ENCODE measurements around the gene FBXO40.
A peak's percentile ranks its signal among the peaks of the same experiment; 100 is the strongest.
"Not testable (repeated sequence)": the region's sequence is repeated elsewhere in the genome, so short reads cannot be mapped to it uniquely, and the experiment has no call there.

The FBXO40 gene

DNA sequence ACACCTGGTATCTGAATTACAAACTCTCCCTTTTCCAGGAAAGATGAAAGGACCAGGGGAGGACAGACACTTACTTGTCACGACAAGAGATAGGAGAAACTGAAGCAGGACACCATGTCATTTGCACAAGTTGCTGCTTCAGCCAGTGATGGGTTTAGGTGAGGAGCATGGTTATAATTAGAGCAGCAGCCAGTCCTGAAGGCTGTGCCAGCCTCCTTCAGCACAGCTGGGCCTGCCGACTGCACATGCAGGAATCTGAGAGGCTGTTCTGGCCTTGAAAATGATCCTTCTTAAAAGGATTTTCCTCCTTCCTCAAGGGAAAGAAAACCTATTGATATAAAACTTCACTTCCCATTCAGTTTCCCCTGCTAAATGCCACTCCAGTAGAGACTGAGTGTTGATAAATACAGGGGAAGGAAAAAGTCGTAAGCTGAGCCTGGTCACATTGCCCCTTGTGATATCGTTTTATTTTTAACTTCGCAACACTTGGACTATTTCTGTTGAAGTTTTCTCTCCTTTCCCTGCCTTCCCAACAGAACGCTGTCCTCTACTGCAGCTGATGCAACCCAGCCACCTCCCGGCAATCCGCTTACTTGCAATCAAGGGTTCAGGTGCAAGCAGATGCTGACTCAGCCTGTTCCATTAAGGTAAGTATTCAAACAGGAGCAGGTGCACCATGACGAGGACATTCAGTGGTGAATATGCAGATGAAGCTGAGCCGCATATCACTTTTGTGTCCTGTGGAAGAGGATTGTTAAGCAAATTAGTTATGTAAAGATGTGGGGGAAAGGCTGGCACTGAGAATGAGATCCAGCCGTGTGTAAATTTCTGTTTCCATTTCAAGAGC lies at the start of gene FBXO40:
FBXO40 (plus strand) TSS at position 524 of the 847 bp plus-strand sequence. CDS start 27,197 bp downstream, outside the sequence.
- no peak for DNase-seq

GRCh38 chr3:121545049-121545573 lies 48.1 kb upstream of the FBXO40 start:
- peak; percentile 19 for DNase-seq

DNA sequence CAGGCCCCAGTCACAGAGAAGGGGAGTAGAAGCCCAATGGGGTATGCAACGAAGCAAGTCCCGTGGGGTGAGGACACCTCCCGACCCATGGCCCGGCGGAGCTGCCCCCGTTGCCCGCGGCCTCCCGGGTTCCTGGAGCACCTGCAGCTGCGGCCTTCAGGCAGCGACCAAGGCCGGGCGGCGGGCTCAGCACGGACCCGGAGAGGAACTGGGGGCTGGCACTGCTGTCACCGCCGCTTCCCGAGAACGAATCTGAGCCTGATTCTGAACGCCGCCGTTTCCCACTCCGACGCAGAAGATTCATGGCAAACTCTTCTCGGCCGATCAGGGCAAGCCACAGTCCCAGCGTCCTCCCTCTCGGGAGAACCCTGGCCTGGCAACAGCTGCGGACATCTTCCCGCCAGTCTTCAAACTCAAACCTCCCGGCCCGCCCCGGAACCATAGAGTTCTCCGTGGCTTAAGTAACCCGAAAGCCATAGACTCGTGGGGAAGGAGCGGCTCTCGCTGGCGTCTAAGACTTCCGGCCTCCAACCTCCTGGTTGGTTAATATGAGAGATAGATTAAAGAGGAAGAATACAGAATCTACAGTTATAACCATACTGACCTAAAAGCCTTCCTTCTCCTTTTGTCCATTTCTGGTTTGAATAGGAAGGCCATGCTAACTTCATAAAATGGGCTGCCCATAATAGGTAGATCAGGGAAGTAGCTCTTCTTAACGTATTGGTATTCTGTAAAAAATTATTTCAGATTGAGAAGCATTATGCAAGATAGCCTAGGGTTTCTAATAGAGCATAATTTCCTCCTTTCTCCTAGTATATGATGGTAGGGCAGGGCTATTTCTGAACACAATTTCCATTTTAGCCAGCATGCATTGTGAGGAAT lies 47.4 kb upstream of the FBXO40 start, which contains the start of gene POLQ:
POLQ (minus strand) TSS at position 415 of the 882 bp plus-strand sequence; CDS start at position 304, 111 bp downstream.
- DNase-seq: peak; percentile 91

DNA sequence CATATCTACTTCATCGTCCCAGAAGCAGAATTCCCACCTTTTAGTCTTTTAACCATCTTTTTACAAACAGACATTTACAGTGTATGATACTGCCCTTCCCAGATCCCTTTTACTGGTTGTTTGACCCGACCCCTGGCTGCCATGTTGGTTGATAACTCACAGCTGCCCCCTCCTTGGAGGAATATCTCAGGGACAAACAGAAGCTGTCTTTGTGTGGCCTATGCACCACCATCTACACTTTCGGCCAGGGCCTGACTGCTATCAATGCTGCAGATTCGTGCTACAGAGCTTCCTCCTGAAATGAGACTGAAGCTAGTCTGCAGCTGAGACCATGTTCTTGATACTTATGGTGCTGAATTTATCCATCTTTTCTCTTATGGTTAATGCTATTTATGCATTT lies 40.8 kb upstream of the FBXO40 start:
- DNase-seq: no peak

GRCh38 chr3:121552797-121553196 lies 40.4 kb upstream of the FBXO40 start:
- no peak for DNase-seq

GRCh38 chr3:121557426-121557934 lies 35.7 kb upstream of the FBXO40 start:
- no peak for DNase-seq

- no peak for DNase-seq
These were observed 31.0 kb upstream of the FBXO40 start for GRCh38 chr3:121562148-121562547.

DNA sequence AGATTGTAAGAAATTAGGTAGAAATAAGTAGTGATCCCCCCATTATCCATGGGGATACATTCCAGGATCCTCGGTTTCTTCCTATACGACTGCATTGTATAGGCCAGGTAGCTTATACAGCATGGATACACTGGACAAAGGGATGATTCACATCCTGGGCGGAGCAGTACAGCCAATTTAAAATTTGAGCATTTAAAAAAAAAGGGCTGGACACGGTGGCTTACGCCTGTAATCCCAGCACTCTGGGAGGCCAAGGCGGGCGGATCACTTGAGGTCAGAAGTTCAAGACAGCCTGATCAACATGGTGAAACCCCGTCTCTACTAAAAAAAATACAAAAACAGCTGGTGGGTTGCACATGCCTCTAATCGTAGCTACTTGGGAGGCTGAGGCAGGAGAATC lies 26.4 kb upstream of the FBXO40 start:
- DNase-seq: no peak

GRCh38 chr3:121567649-121568048 lies 25.5 kb upstream of the FBXO40 start, which contains the start of gene ARGFX:
TSS of gene ARGFX (plus strand) at chr3:121567949. CDS start at chr3:121570714, 2,765 bp downstream.
- DNase-seq: no peak

DNA sequence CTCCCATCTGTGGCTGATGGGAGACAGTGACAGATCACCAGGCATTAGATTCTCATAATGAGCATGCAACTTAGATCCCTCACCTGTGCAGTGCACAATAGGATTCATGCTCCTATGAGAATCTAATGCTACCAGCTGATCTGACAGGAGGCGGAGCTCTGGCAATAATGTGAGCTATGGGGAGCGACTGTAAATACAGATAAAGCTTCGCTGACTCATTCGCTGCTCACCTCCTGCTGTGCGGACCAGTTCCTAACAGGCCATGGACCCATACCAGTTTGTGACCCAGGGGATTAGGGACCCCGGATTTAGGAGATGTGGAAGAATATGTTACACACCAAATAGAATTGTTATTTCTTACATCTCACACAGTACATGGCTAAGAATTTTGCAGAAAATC lies 18.7 kb upstream of the FBXO40 start:
- DNase-seq: no peak

GRCh38 chr3:121581691-121582090 lies 11.5 kb upstream of the FBXO40 start:
- no peak for DNase-seq

DNA sequence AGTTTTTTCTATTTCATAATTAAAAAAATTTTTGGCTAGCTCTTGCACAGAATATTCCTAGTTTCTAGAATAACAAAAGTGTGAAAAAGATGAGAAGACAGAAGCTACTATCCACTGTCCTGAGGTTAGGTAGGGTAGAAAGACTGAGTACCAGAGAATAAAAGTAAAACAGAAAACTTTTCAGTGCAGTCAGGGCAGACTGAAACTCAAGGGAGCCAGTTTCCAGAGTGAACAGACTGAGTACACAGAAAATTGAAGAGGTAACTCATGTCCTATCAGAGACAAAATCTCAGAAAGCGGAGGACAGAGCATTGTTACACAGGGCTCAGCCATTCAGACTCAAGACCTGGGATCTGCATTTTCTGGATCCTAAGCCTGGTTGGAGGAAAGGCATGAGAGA lies 8.8 kb upstream of the FBXO40 start:
- no peak for DNase-seq

DNA sequence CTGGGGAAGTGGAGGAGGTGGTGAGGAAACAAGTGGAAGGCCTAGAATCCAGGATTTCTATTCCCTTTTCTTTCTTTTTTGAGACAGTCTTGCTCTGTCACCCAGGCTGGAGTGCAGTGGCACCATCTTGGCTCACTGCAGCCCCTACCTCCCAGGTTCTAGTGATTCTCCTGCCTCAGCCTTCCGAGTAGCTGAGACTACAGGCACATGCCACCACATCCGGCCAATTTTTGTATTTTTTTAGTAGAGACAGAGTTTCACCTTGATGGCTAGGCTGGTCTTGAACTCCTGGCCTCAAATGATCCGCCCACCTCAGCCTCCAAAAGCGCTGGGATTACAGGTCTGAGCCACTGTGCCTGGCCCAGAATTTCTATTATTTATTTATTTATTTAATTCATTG lies 627 bp downstream of the FBXO40 start:
- not testable (repeated sequence) for DNase-seq

DNA sequence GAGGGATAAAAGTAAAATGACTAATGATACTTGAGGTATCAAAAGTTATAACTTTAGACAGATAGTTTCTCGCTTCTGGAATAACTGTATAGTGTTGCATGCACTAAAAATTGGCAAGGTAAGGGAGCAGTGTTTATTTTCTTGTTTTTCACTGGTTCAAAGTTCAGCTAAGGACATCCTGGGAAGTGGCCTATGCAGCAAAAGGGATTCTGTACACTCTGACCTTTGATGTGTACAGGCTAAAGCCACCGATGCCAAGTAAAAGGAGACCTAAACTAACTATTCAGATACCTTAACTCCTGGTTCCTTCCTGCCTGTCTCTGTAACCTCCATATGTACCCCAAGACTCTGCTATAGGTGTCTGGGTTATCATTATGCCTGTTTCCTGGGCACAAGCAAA lies 1.7 kb downstream of the FBXO40 start:
- DNase-seq: no peak

DNA sequence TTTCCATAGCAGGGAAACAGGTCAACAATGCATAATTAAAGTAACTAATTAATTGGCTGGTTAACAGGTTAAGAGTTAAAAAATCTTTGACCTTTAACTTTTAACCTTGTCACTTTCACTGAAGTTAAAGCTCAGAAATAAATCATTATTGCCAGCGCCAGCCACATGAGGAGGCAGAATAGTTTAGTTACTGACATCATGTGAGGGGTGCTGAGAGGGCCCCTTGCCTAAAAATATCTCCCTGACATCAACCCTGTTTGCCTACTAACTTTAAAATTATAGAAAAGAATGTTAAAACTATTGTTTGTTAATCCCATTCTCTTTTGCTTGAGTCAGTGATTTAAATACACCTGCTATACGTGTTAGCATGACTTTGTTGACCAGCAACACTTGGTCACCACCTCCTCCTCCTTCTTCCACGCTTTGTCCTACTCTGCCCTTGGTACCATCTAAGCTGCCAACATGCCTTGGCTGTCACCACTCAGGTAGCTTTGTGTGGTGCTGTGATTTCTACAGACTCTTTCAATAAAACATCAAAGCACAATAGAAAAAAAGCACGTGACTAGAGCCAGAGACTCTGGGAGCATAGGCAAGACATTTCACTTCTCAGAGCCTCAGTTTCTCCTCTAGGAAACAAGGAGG lies 2.7 kb downstream of the FBXO40 start:
- DNase-seq: no peak

GRCh38 chr3:121598564-121598963 lies 5.4 kb downstream of the FBXO40 start:
- DNase-seq: no peak

DNA sequence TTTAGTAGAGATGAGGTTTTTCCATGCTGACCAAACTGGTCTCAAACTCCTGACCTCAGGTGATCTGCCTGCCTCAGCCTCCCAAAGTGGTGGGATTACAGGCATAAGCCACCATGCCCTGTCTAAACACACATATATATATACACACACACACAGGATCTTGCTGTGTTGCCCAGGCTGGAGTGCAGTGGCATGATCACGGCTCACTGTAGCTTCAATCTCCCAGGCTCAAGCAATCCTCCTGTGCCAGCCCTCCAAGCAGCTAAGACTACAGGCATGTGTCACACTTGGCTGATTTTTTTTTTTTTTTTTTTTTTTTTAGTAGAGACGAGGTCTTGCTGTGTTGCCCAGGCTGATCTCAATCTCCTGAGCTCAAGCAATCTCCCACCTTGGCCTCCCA lies 6.7 kb downstream of the FBXO40 start:
- not testable (repeated sequence) for DNase-seq

DNA sequence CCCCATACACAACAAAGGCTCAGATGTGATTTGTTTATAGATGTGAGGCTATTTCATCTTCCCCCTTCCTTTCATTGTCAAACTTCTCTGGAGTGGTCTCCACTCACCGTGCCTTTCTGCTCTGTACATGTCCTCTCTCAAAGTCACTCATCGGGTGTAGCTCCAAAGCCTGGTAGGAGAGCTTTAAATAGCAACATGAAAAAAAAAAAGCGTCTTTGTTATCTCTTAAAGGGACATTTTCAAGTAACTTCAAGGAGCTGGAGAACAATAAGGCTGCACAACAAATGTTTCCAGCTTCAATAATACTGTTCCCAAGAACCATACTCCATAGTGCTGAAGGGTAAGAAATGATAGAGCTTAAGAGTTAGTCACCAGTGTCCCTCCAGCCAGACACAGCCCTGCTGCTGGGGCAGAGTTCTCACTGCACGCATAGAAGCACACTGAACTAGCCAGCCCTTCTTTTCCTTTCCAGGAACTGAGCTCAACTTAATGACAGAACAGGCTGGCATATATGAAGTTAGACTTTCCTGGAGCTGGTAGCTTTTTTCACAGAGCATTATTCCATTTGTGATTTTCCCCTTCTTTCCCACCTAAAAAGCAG lies 8.1 kb downstream of the FBXO40 start:
- DNase-seq: no peak

GRCh38 chr3:121604759-121605158 lies 11.6 kb downstream of the FBXO40 start:
- DNase-seq: no peak

DNA sequence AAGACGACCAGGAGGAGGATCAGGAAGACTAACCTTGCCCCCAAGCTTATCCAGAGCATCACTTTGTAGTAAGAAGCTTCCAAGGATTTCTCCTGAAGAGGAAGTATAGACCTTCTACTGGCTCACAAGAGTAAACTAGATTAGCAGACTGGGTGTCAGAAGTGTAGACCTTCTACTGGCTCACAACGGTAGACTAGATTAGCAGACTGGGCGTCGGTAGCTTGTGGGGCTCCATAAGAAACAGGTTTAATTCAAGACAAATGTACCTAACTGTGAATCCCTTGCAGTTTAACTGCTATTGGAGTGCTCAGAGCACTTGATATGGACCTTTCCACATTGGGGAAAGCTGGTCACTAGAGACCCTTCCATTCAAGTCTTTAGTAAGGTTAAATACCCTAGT lies 12.9 kb downstream of the FBXO40 start:
- DNase-seq: no peak

DNA sequence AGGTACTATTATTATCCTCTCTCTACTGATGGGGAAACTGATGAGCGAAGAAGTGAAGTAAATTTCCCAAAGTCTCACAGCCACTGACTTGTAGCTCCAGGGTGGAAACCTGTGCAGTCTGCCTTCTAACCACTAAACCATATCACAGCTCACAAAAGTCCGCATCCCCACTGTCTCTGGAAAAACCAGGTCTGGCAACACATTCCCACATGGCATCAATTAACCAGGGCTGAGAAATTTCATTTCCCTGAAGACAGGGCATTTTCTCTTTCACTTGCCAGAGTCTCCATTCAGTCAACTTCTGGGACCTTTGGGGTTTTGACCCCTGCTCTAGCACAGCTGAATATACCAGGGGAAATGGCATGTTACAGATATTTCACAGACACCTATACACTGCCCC lies 26.5 kb downstream of the FBXO40 start:
- no peak for DNase-seq

DNA sequence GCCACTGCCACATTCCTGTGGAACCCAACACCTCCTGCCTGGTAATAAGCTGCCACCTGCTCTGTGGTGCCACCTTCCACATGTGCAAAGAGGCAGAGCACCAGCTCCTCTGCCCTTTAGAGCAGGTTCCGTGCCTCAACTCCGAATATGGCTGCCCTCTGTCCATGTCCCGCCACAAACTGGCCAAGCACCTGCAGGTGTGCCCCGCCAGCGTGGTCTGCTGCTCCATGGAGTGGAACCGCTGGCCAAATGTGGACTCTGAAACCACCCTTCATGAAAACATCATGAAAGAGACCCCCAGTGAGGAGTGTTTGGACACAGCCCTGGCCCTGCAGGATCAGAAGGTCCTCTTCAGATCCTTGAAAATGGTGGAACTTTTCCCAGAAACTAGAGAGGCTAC lies 28.3 kb downstream of the FBXO40 start:
- no peak for DNase-seq
